HG02571 (cell line): ENCODE measurements around the gene CD3G.
"Not testable (repeated sequence)": the region's sequence is repeated elsewhere in the genome, so short reads cannot be mapped to it uniquely, and the experiment has no call there.

Source experiments
- ATAC-seq: cut with Tn5 transposase; IDR thresholded peaks from one replicate; pipeline ENCODE4 v1.9.1; 2021; ENCODE audit warnings: mild to moderate bottlenecking, moderate library complexity; ENCODE audit not compliant: unreplicated experiment

CD3G gene

GRCh38 chr11:118374729-118375128, 30.6 kb downstream of the CD3G start:
- no peak for ATAC-seq

GRCh38 chr11:118375978-118376377, 31.8 kb downstream of the CD3G start:
- ATAC-seq: no peak

- ATAC-seq: no peak
Measured at GRCh38 chr11:118379497-118379896, 35.4 kb downstream of the CD3G start.

- ATAC-seq: no peak
Measured at GRCh38 chr11:118380571-118380970, 36.4 kb downstream of the CD3G start.

- no peak for ATAC-seq
Measured at GRCh38 chr11:118382954-118383353, 38.8 kb downstream of the CD3G start.

- ATAC-seq: no peak
Measured at GRCh38 chr11:118383657-118384056, 39.5 kb downstream of the CD3G start.

GRCh38 chr11:118396097-118396501, 52.0 kb downstream of the CD3G start:
- no peak for ATAC-seq

- no peak for ATAC-seq
Measured at GRCh38 chr11:118397448-118397847, 53.3 kb downstream of the CD3G start.

- no peak for ATAC-seq
Measured at GRCh38 chr11:118398791-118399559, 54.8 kb downstream of the CD3G start.

- ATAC-seq: peak; percentile 58
Measured at GRCh38 chr11:118401151-118401879, 57.2 kb downstream of the CD3G start, which contains the start of gene ATP5MG. TSS of gene ATP5MG (plus strand) at chr11:118401606. CDS start at chr11:118401666, 60 bp downstream.

GRCh38 chr11:118401880-118402590, 57.9 kb downstream of the CD3G start:
- no peak for ATAC-seq

- ATAC-seq: not testable (repeated sequence)
Measured at GRCh38 chr11:118402594-118402993, 58.5 kb downstream of the CD3G start.
